Myocyte (in vitro differentiated cells): ENCODE results near the gene VIL1. TPM values are rescaled to one million over a fixed set of nuclear protein-coding genes. Genes with fewer than 3 reads are reported as not detected.

Source experiments
- DNase-seq: peaks from one replicate; pipeline ENCODE4 v3.0.0-alpha.2; 2012; ENCODE audit warnings: low read depth
- microRNA counts: library from miRNA; unstranded; fragments of <30 nt; microRNA quantifications from one replicate; lab custom pipeline; 2016
- microRNA-seq: library from miRNA; unstranded; fragments of <30 nt; microRNA quantifications from one replicate; pipeline ENCODE4, GENCODE V29; 2016
- total RNA-seq: library from RNA; depleted of rRNA; stranded (reverse); fragments of >200 nt; gene quantifications from 2 replicates; pipeline ENCODE4 v1.2.3, GENCODE V29; 2014

The VIL1 gene
- total RNA-seq, 1 donor from 2014 or later, result not detected

GRCh38 chr2:218482651-218483050 lies 63.7 kb downstream of the VIL1 start:
- peak; percentile 51 for DNase-seq

GRCh38 chr2:218485986-218486667 lies 67.2 kb downstream of the VIL1 start:
- no peak for DNase-seq

- no peak for DNase-seq
These were observed 81.7 kb downstream of the VIL1 start for GRCh38 chr2:218500501-218501060.

- peak; percentile 3 for DNase-seq
These were observed 82.7 kb downstream of the VIL1 start for GRCh38 chr2:218501665-218502064.

MicroRNAs encoded within 50 kb of the gene (microRNA counts, 767-probe panel; counts per million panel counts)
- 5,107 counts per million, percentile 6 among the panel's probes with 10 or more counts for microRNA hsa-miR-26b-5p (lab: Ali Mortazavi, UCI)

Small RNAs within 50 kb of the gene (microRNA-seq; reads per million reads assigned to microRNA genes)
- 11,171 reads per million, percentile 96 among the genes with 10 or more reads in this experiment for gene MIR26B

Other genes starting within 250 kb of the VIL1 start
- 237 and 270 TPM in 2 replicates for gene ARPC2, start 201.9 kb upstream of the VIL1 start, total RNA-seq
- gene GPBAR1, start 158.1 kb upstream of the VIL1 start, total RNA-seq, result 0.57 and 1.1 TPM in 2 replicates
- gene AAMP, start 149.0 kb upstream of the VIL1 start, total RNA-seq, result 173 and 198 TPM in 2 replicates
- gene PNKD, start 148.6 kb upstream of the VIL1 start, total RNA-seq, result 30.6 and 37.8 TPM in 2 replicates
- gene TMBIM1, start 126.6 kb upstream of the VIL1 start, total RNA-seq, result 198 and 212 TPM in 2 replicates
- not detected in 2 replicates for gene CATIP, start 62.3 kb upstream of the VIL1 start, total RNA-seq
- 0.03 and 0.36 TPM in 2 replicates for gene SLC11A1, start 36.9 kb upstream of the VIL1 start, total RNA-seq
- gene CTDSP1, start 19.3 kb upstream of the VIL1 start, total RNA-seq, result 45.3 and 48.9 TPM in 2 replicates
- 9.8 and 16.8 TPM in 2 replicates for gene USP37, start 149.2 kb downstream of the VIL1 start, total RNA-seq
- 38.7 and 60.4 TPM in 2 replicates for gene CNOT9, start 149.7 kb downstream of the VIL1 start, total RNA-seq
- gene PLCD4, start 188.8 kb downstream of the VIL1 start, total RNA-seq, result 9.9 and 11.8 TPM in 2 replicates
- gene ZNF142, start 240.5 kb downstream of the VIL1 start, total RNA-seq, result 10.9 and 14.9 TPM in 2 replicates
- 27.6 and 39.2 TPM in 2 replicates for gene BCS1L, start 240.6 kb downstream of the VIL1 start, total RNA-seq